Tibial nerve (tissue), 4 donors: Measurements from ENCODE around the gene ZNF331. TPM values are rescaled to one million over a fixed set of nuclear protein-coding genes. Genes with fewer than 3 reads are reported as not detected.
"Not testable (repeated sequence)": the region's sequence is repeated elsewhere in the genome, so short reads cannot be mapped to it uniquely, and the experiment has no call there.

Source experiments
- DNase-seq, 2 donors: peaks; one replicate each; pipeline ENCODE4 v3.0.0-alpha.2; 2019; ENCODE audit warnings: low spot score in 2 of 2
- H3K27ac ChIP-seq, 4 donors: fragments of 200-600 bp; sonication (generic) in 3 of 4; one replicate each; pipeline ENCODE4 v1.5.1; 2017 to 2019; ENCODE audit warnings: mild to moderate bottlenecking in 1 of 4
- H3K27me3 ChIP-seq, 2 donors: fragments of 200-600 bp; sonication (generic) in 1 of 2; one replicate each; pipeline versions ENCODE4 v1.5.1 to v1.6.0; 2017 to 2019
- H3K36me3 ChIP-seq, 3 donors: fragments of 200-600 bp; sonication (generic); one replicate each; pipeline ENCODE4 v1.5.1; 2018 to 2019
- H3K4me1 ChIP-seq, 4 donors: fragments of 200-600 bp; sonication (generic) in 3 of 4; one replicate each; pipeline ENCODE4 v1.5.1; 2017 to 2019
- H3K4me3 ChIP-seq, 4 donors: fragments of 200-600 bp; sonication (generic) in 3 of 4; one replicate each; pipeline ENCODE4 v1.5.1; 2017 to 2019; ENCODE audit warnings: mild to moderate bottlenecking in 1 of 4, moderate library complexity in 1 of 4
- H3K9me3 ChIP-seq, 4 donors: fragments of 200-600 bp; sonication (generic) in 3 of 4; one replicate each; pipeline ENCODE4 v1.5.1; 2017 to 2019
- EP300 ChIP-seq, 2 donors: sonication (generic); formaldehyde crosslinking; IDR thresholded peaks; one replicate each; pipeline ENCODE4 v1.6.1; 2017; ENCODE audit warnings: antibody characterized with exemption in 2 of 2, mild to moderate bottlenecking in 1 of 2
- POLR2A ChIP-seq, 2 donors: fragments of 450-650 bp; IDR thresholded peaks; one replicate each; pipeline ENCODE4 v1.6.1; 2017; ENCODE audit warnings: antibody characterized with exemption in 2 of 2, mild to moderate bottlenecking in 2 of 2, moderate library complexity in 2 of 2
- WGBS, 2 donors: methylation state at CpG; one replicate each; pipeline ENCODE4 v1.1.5; 2018; 5-methylcytosine and 5-hydroxymethylcytosine counted together
- total RNA-seq, 4 donors: library from RNA; depleted of rRNA; stranded (reverse); fragments of >200 nt; gene quantifications; one replicate each; pipeline ENCODE4 v1.1.0, GENCODE V29; 2016
- TF ChIP-seq, protein P1 (sequence below), 5 experiments: fragments of 200-600 bp in 3 of 5; fragments of 450-650 bp in 2 of 5; sonication (generic) in 3 of 5; IDR thresholded peaks; one replicate each; pipeline ENCODE4 v1.5.1; 2016 to 2019; ENCODE audit warnings: antibody characterized with exemption in 5 of 5, mild to moderate bottlenecking in 3 of 5, moderate library complexity in 2 of 5

ZNF331 gene
- total RNA-seq, 4 donors from 2014 or later = 27.3 to 46.8 (median 32.9) TPM

DNA sequence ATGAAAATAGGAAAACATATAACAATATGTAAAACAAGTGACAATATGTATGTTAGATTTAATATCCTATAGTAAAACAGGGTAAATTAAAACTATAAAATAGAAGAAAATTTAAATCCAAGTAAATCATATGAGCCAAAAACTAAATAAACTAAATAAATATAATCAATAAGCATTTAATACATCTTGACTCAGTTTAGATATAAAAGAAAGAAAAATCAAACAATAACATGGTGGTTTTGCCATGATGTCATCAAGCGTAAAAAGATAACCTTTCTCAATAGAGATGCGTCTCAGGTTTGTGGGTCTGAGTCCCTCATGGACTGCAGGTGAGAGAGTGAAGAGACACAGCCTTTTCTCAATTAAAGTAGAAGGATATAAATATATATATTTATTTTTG is 26.6 kb upstream of the ZNF331 start:
- Histone ChIP-seq H3K27ac (no peak overlapping the region), H3K36me3 (no peaks in the 10 kb centered on the region), H3K27me3 (no peaks in the 10 kb centered on the region), H3K4me3 (no peak overlapping the region), H3K4me1 (no peaks in the 10 kb centered on the region), H3K9me3 (no peaks in the 10 kb centered on the region)
- DNase-seq = no peak
- 93 to 95% methylated on average over 2 of the region's 2 CpGs for WGBS, 2 donors
- TF ChIP-seq POLR2A (IDR thresholded peaks at IDR 0.05) (no peak), EP300 (IDR thresholded peaks at IDR 0.05) (no peak)

DNA sequence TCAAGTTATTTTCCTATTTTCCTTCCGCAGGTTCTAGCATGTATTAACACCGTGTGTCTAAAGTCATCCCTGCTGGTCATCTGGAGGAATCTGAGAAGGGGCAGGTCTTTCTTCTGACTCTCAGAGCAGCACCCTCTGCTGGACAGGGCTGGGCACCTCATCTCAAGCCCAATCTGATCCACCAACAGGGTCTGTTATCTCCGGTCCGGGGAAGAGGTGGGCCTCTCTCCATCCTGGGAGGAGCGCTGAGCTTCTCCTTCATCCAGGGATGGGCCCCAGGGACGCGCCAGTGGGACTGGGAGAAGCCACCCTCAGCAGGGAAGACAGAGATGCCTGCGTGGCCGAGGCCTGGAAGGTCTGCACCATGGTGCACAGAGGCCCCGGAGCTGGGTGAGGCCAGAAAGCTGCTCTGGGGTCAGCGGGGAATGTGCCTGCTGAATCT is 26.0 kb upstream of the ZNF331 start:
- Histone ChIP-seq H3K27ac (no peak overlapping the region), H3K9me3 (no peaks in the 10 kb centered on the region), H3K27me3 (no peaks in the 10 kb centered on the region), H3K36me3 (no peaks in the 10 kb centered on the region), H3K4me3 (no peak overlapping the region), H3K4me1 (no peaks in the 10 kb centered on the region)
- TF ChIP-seq POLR2A (IDR thresholded peaks at IDR 0.05) (no peak), EP300 (IDR thresholded peaks at IDR 0.05) (no peak)
- TF ChIP-seq, protein P1, sequence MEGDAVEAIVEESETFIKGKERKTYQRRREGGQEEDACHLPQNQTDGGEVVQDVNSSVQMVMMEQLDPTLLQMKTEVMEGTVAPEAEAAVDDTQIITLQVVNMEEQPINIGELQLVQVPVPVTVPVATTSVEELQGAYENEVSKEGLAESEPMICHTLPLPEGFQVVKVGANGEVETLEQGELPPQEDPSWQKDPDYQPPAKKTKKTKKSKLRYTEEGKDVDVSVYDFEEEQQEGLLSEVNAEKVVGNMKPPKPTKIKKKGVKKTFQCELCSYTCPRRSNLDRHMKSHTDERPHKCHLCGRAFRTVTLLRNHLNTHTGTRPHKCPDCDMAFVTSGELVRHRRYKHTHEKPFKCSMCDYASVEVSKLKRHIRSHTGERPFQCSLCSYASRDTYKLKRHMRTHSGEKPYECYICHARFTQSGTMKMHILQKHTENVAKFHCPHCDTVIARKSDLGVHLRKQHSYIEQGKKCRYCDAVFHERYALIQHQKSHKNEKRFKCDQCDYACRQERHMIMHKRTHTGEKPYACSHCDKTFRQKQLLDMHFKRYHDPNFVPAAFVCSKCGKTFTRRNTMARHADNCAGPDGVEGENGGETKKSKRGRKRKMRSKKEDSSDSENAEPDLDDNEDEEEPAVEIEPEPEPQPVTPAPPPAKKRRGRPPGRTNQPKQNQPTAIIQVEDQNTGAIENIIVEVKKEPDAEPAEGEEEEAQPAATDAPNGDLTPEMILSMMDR (IDR thresholded peaks at IDR 0.05) = peak; percentile 46 to 55 (median 48)
- WGBS, 2 donors = 11 to 36% methylated on average over 8 to 11 of the region's 11 CpGs
- peak; percentile 29 to 69 for DNase-seq

DNA sequence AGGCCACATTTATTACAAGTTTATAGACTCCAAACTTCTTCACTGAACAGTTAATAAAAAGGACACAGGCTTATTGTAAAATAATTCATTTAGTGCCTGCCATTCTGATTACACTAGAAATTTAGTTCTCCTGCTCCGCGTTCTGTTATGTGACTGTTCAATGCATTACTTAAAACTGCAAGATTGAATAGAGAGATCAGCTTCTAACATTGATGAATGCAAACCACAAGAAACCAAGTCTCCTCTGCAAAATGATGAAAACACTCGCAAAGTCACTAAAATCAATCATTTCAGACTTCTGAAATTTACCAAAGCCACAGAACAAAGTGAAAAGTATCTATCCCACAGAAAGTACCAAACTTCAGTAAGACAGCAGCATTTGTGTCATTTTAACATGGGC is 22.9 kb upstream of the ZNF331 start:
- H3K4me3 ChIP-seq, H3K27ac ChIP-seq, H3K4me1 ChIP-seq, H3K36me3 ChIP-seq, H3K27me3 ChIP-seq, DNase-seq, H3K9me3 ChIP-seq: not testable (repeated sequence)
- 89 to 98% methylated on average over 3 of the region's 3 CpGs for WGBS, 2 donors

DNA sequence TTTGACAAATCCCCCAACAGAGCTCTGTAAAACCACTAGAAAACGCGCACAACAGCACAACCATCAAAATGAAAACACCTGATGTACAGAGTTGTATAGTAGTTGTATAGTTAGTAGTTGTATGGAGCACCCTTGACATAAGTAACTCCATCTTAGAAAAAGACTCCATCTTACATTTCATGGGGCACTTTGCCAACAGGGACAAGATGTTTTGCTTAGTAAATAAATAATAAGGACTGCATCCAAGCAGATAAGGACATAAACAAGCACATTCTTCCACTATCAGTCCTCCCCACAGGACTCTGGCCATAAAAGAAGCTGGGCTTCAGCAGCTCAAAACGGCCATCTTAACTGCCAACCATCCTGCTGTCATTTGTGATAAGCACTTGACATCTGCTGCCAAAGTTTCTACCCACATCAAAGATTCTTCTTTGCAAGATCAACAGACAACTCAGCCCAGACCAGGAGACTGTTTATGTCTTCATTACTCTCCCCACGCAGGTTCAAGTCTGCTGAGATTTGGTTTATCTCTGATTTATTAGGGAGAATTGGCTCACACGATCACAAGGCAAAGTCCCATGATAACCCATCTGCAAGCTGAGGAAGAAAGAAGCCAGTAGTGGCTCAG is 20.7 kb upstream of the ZNF331 start:
- Histone ChIP-seq H3K36me3 (no peaks in the 10 kb centered on the region), H3K27me3 (no peaks in the 10 kb centered on the region), H3K4me1 (peaks cover 0 to 16% (median 7%) of the 10 kb centered on the region in 4 donors), H3K27ac (no peak overlapping the region), H3K4me3 (no peak overlapping the region), H3K9me3 (peaks cover 0 to 8% (median 0%) of the 10 kb centered on the region in 4 donors)
- TF ChIP-seq, protein P1 (IDR thresholded peaks at IDR 0.05) = no peak
- no peak for TF ChIP-seq POLR2A (IDR thresholded peaks at IDR 0.05)
- no peak for TF ChIP-seq EP300 (IDR thresholded peaks at IDR 0.05)
- DNase-seq = no peak
- 57 to 67% methylated on average over 5 of the region's 5 CpGs for WGBS, 2 donors

DNA sequence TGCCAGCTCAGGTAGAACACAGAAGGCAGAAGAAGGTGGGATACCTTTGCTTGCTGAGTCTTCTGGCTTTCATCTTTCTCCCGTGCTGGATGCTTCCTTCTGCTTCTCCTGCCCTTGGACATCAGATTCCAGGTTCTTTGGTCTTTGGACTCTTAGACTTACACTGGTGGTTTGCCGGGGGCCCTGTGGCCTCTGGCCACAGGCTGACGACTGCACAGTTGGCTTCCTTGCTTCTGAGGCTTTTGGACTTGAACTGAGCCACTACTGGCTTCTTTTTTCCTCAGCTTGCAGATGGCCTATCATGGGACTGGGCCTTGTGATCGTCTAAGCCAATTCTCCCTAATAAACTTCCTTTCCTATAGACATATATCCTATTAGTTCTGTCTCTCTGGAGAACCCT is 19.8 kb upstream of the ZNF331 start:
- peaks cover 0 to 8% (median 0%) of the 10 kb centered on the region in 4 donors for H3K9me3 ChIP-seq
- DNase-seq = no peak
- 73 to 80% methylated on average over 4 of the region's 4 CpGs for WGBS, 2 donors
- H3K4me1 ChIP-seq = peaks cover 0 to 16% (median 7%) of the 10 kb centered on the region in 4 donors
- no peak overlapping the region for H3K4me3 ChIP-seq
- H3K27me3 ChIP-seq = no peaks in the 10 kb centered on the region
- no peak overlapping the region for H3K27ac ChIP-seq
- TF ChIP-seq EP300 (IDR thresholded peaks at IDR 0.05) (no peak), POLR2A (IDR thresholded peaks at IDR 0.05) (no peak)
- TF ChIP-seq, protein P1 (IDR thresholded peaks at IDR 0.05) = no peak
- no peaks in the 10 kb centered on the region for H3K36me3 ChIP-seq

DNA sequence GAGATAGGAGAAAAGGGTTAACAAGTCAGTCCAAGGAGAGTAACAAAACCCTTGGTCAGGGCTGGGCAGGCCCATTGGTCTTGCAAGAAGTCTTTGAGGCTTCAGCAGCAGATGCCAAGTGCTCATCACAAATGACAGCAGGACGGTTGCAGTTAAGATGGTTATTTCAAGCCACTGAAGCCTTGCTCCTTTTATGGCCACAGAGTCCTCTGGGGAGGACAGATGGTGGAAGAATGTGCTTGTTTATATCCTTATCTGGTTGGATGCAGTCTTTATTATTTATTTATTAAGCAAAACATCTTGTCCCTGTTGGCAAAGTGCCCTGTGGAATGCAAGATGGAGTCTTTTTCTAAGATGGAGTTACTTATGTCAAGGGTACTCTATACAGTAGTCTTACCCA is 19.2 kb upstream of the ZNF331 start:
- TF ChIP-seq, protein P1 (IDR thresholded peaks at IDR 0.05) = no peak
- TF ChIP-seq POLR2A (IDR thresholded peaks at IDR 0.05) (no peak), EP300 (IDR thresholded peaks at IDR 0.05) (no peak)
- no peak for DNase-seq
- Histone ChIP-seq H3K9me3 (peaks cover 0 to 8% (median 0%) of the 10 kb centered on the region in 4 donors), H3K4me1 (peaks cover 0 to 16% (median 7%) of the 10 kb centered on the region in 4 donors), H3K4me3 (no peak overlapping the region), H3K27me3 (no peaks in the 10 kb centered on the region), H3K36me3 (no peaks in the 10 kb centered on the region), H3K27ac (no peak overlapping the region)
- WGBS, 2 donors = 53 to 70% methylated on average over 1 of the region's 1 CpG
